ENCODE data around the gene ERVK3-1.

The ERVK3-1 gene

DNA sequence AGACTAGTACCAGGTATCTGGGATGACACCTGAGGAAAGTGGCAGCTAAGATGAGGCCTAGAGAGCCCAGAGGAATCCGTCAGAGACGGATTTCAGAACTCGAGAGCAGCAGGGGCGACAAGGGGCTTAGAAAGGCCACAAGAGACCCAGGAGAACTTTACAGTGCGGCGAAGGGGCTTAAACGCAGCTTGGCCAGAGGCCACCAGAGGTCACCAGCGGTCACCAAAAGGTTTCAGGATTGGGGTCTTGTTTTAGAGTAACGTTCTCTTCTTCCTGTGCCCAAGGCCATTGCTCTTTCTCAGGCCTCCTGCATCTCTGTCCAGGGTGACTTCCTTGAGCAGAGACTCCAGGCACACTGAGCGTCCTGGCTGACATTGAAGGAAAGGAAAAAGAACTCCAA is 23.8 kb downstream of the ERVK3-1 start:
- no peaks in the 10 kb centered on the region for H3K36me3 ChIP-seq (replicated peaks; ENCODE audit: low read depth, low read length)
- no peak overlapping the region for H3K27ac ChIP-seq (ENCODE audit: low read length)
- TF ChIP-seq, protein P1, sequence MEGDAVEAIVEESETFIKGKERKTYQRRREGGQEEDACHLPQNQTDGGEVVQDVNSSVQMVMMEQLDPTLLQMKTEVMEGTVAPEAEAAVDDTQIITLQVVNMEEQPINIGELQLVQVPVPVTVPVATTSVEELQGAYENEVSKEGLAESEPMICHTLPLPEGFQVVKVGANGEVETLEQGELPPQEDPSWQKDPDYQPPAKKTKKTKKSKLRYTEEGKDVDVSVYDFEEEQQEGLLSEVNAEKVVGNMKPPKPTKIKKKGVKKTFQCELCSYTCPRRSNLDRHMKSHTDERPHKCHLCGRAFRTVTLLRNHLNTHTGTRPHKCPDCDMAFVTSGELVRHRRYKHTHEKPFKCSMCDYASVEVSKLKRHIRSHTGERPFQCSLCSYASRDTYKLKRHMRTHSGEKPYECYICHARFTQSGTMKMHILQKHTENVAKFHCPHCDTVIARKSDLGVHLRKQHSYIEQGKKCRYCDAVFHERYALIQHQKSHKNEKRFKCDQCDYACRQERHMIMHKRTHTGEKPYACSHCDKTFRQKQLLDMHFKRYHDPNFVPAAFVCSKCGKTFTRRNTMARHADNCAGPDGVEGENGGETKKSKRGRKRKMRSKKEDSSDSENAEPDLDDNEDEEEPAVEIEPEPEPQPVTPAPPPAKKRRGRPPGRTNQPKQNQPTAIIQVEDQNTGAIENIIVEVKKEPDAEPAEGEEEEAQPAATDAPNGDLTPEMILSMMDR (IDR thresholded peaks at IDR 0.05; ENCODE audit: low read depth, low read length) = peak; percentile 61
- no peak for TF ChIP-seq EZH2phosphoT487 (IDR thresholded peaks at IDR 0.05; ENCODE audit: low read depth)
- H2AFZ ChIP-seq (ENCODE audit: low read depth, low read length) = no peak overlapping the region
- no peak overlapping the region for H3K4me2 ChIP-seq (ENCODE audit: low read length)
- H4K20me1 ChIP-seq (ENCODE audit: insufficient read depth, low read length) = no peaks in the 10 kb centered on the region
- no peak overlapping the region for H3K9ac ChIP-seq (ENCODE audit: low read length)
- no peaks in the 10 kb centered on the region for H3K9me3 ChIP-seq (ENCODE audit: insufficient read depth, low read length)
- peaks cover 38% of the 10 kb centered on the region for H3K79me2 ChIP-seq (ENCODE audit: low read length)
- peaks cover 14% of the 10 kb centered on the region for H3K4me1 ChIP-seq (ENCODE audit: low read length)
- no peaks in the 10 kb centered on the region for H3K27me3 ChIP-seq (ENCODE audit: low read depth, low read length)
- H3K4me3 ChIP-seq (ENCODE audit: low read length) = no peak overlapping the region

GRCh38 chr19:58330458-58330857 is 25.3 kb downstream of the ERVK3-1 start:
- peaks cover 13% of the 10 kb centered on the region for H3K4me1 ChIP-seq (ENCODE audit: low read length)
- no peaks in the 10 kb centered on the region for H3K36me3 ChIP-seq (replicated peaks; ENCODE audit: low read depth, low read length)
- H2AFZ ChIP-seq (ENCODE audit: low read depth, low read length) = no peak overlapping the region
- TF ChIP-seq EZH2phosphoT487 (IDR thresholded peaks at IDR 0.05; ENCODE audit: low read depth) = no peak
- TF ChIP-seq, protein P1 (IDR thresholded peaks at IDR 0.05; ENCODE audit: low read depth, low read length) = no peak
- H3K9me3 ChIP-seq (ENCODE audit: insufficient read depth, low read length) = no peaks in the 10 kb centered on the region
- no peak overlapping the region for H3K4me3 ChIP-seq (ENCODE audit: low read length)
- peaks cover 29% of the 10 kb centered on the region for H3K79me2 ChIP-seq (ENCODE audit: low read length)
- no peak overlapping the region for H3K4me2 ChIP-seq (ENCODE audit: low read length)
- H3K9ac ChIP-seq (ENCODE audit: low read length) = no peak overlapping the region
- no peaks in the 10 kb centered on the region for H3K27me3 ChIP-seq (ENCODE audit: low read depth, low read length)
- no peak overlapping the region for H3K27ac ChIP-seq (ENCODE audit: low read length)
- no peaks in the 10 kb centered on the region for H4K20me1 ChIP-seq (ENCODE audit: insufficient read depth, low read length)

DNA sequence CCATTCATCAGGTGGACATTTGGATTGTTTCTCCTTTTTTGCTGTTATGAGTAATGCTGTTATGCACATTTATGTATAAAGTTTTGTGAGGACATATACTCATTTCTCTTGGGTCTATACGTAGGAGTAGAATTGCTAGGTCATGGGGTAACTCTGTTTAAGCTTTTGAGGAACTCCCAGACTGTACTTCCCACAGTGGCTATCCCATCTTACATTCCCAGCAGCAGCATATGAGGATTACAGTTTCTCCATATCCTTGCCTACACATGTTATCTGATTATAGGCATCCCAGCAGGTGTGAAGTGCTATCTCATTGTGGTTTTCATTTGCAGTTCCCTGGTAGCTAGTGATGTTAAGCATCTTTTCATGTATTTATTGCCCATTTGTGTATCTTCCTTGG is 27.5 kb downstream of the ERVK3-1 start:
- H3K9me3 ChIP-seq (ENCODE audit: insufficient read depth, low read length) = no peaks in the 10 kb centered on the region
- no peak overlapping the region for H3K27ac ChIP-seq (ENCODE audit: low read length)
- peaks cover 12% of the 10 kb centered on the region for H3K79me2 ChIP-seq (ENCODE audit: low read length)
- H3K4me2 ChIP-seq (ENCODE audit: low read length) = no peak overlapping the region
- no peak for TF ChIP-seq EZH2phosphoT487 (IDR thresholded peaks at IDR 0.05; ENCODE audit: low read depth)
- TF ChIP-seq, protein P1 (IDR thresholded peaks at IDR 0.05; ENCODE audit: low read depth, low read length) = no peak
- no peaks in the 10 kb centered on the region for H3K27me3 ChIP-seq (ENCODE audit: low read depth, low read length)
- H3K9ac ChIP-seq (ENCODE audit: low read length) = no peak overlapping the region
- H2AFZ ChIP-seq (ENCODE audit: low read depth, low read length) = no peak overlapping the region
- H3K4me1 ChIP-seq (ENCODE audit: low read length) = peaks cover 3% of the 10 kb centered on the region; the same call in 1 of the 2 replicates
- H4K20me1 ChIP-seq (ENCODE audit: insufficient read depth, low read length) = no peaks in the 10 kb centered on the region
- peaks cover 3% of the 10 kb centered on the region for H3K36me3 ChIP-seq (replicated peaks; ENCODE audit: low read depth, low read length)
- no peak overlapping the region for H3K4me3 ChIP-seq (ENCODE audit: low read length)

GRCh38 chr19:58334691-58335249 is 29.6 kb downstream of the ERVK3-1 start:
- no peaks in the 10 kb centered on the region for H3K27me3 ChIP-seq (ENCODE audit: low read depth, low read length)
- H3K9me3 ChIP-seq (ENCODE audit: insufficient read depth, low read length) = no peaks in the 10 kb centered on the region
- H3K4me2 ChIP-seq (ENCODE audit: low read length) = no peak overlapping the region
- H2AFZ ChIP-seq (ENCODE audit: low read depth, low read length) = no peak overlapping the region
- no peak overlapping the region for H3K9ac ChIP-seq (ENCODE audit: low read length)
- no peaks in the 10 kb centered on the region for H3K79me2 ChIP-seq (ENCODE audit: low read length)
- no peak for TF ChIP-seq EZH2phosphoT487 (IDR thresholded peaks at IDR 0.05; ENCODE audit: low read depth)
- TF ChIP-seq, protein P1 (IDR thresholded peaks at IDR 0.05; ENCODE audit: low read depth, low read length) = no peak
- H3K4me3 ChIP-seq (ENCODE audit: low read length) = no peak overlapping the region
- H3K4me1 ChIP-seq (ENCODE audit: low read length) = no peaks in the 10 kb centered on the region
- no peak overlapping the region for H3K27ac ChIP-seq (ENCODE audit: low read length)
- no peaks in the 10 kb centered on the region for H4K20me1 ChIP-seq (ENCODE audit: insufficient read depth, low read length)
- H3K36me3 ChIP-seq (replicated peaks; ENCODE audit: low read depth, low read length) = peaks cover 17% of the 10 kb centered on the region

Data from OCI-LY3 (cell line).